ENCODE measurements around the gene ZFP3.
"Not testable (repeated sequence)": the region's sequence is repeated elsewhere in the genome, so short reads cannot be mapped to it uniquely, and the experiment has no call there.

The ZFP3 gene

GRCh38 chr17:5077275-5077674 is 992 bp upstream of the ZFP3 start:
- not testable (repeated sequence) for H3K27me3 ChIP-seq (ENCODE audit: control insufficient read depth, insufficient read depth, low read length, poor library complexity, severe bottlenecking); H3K27ac ChIP-seq (ENCODE audit: insufficient read depth, low read depth, low read length, poor library complexity, severe bottlenecking); H3K36me3 ChIP-seq (ENCODE audit: control insufficient read depth, insufficient read depth, low read length); H3K9me3 ChIP-seq (ENCODE audit: control insufficient read depth, low read length); H3K4me3 ChIP-seq (ENCODE audit: insufficient read depth, low read depth, low read length); H3K4me1 ChIP-seq (ENCODE audit: control insufficient read depth, insufficient read depth, low read length)
- 94 to 95% methylated on average over 24 of the region's 24 CpGs for WGBS, 2 experiments

GRCh38 chr17:5077781-5078105 is 524 bp upstream of the ZFP3 start:
- Histone ChIP-seq H3K36me3 (ENCODE audit: control insufficient read depth, insufficient read depth, low read length) (no peaks in the 10 kb centered on the region), H3K4me1 (ENCODE audit: control insufficient read depth, insufficient read depth, low read length) (no peaks in the 10 kb centered on the region), H3K4me3 (ENCODE audit: insufficient read depth, low read depth, low read length) (no peak overlapping the region), H3K9me3 (ENCODE audit: control insufficient read depth, low read length) (no peaks in the 10 kb centered on the region), H3K27me3 (ENCODE audit: control insufficient read depth, insufficient read depth, low read length, poor library complexity, severe bottlenecking) (no peaks in the 10 kb centered on the region), H3K27ac (ENCODE audit: insufficient read depth, low read depth, low read length, poor library complexity, severe bottlenecking) (no peak overlapping the region)
- WGBS, 2 experiments = 94% methylated on average over 14 of the region's 14 CpGs

GRCh38 chr17:5080591-5080990 is 2.3 kb downstream of the ZFP3 start:
- no peaks in the 10 kb centered on the region for H3K27me3 ChIP-seq (ENCODE audit: control insufficient read depth, insufficient read depth, low read length, poor library complexity, severe bottlenecking)
- H3K27ac ChIP-seq (ENCODE audit: insufficient read depth, low read depth, low read length, poor library complexity, severe bottlenecking) = no peak overlapping the region
- no peaks in the 10 kb centered on the region for H3K36me3 ChIP-seq (ENCODE audit: control insufficient read depth, insufficient read depth, low read length)
- no peaks in the 10 kb centered on the region for H3K9me3 ChIP-seq (ENCODE audit: control insufficient read depth, low read length)
- no peaks in the 10 kb centered on the region for H3K4me1 ChIP-seq (ENCODE audit: control insufficient read depth, insufficient read depth, low read length)
- H3K4me3 ChIP-seq (ENCODE audit: insufficient read depth, low read depth, low read length) = no peak overlapping the region
- WGBS, 2 experiments = 88 to 94% methylated on average over 3 of the region's 3 CpGs

- Histone ChIP-seq H3K4me3 (ENCODE audit: insufficient read depth, low read depth, low read length) (no peak overlapping the region), H3K9me3 (ENCODE audit: control insufficient read depth, low read length) (peaks cover 8% of the 10 kb centered on the region), H3K27me3 (ENCODE audit: control insufficient read depth, insufficient read depth, low read length, poor library complexity, severe bottlenecking) (peaks cover 8% of the 10 kb centered on the region), H3K4me1 (ENCODE audit: control insufficient read depth, insufficient read depth, low read length) (no peaks in the 10 kb centered on the region), H3K36me3 (ENCODE audit: control insufficient read depth, insufficient read depth, low read length) (no peaks in the 10 kb centered on the region), H3K27ac (ENCODE audit: insufficient read depth, low read depth, low read length, poor library complexity, severe bottlenecking) (no peak overlapping the region)
- 94 to 99% methylated on average over 6 of the region's 6 CpGs for WGBS, 2 experiments
These were observed 14.1 kb downstream of the ZFP3 start for GRCh38 chr17:5092218-5093010.

GRCh38 chr17:5096731-5097100 is 18.4 kb downstream of the ZFP3 start:
- no peaks in the 10 kb centered on the region for H3K4me1 ChIP-seq (ENCODE audit: control insufficient read depth, insufficient read depth, low read length)
- H3K27ac ChIP-seq (ENCODE audit: insufficient read depth, low read depth, low read length, poor library complexity, severe bottlenecking) = no peak overlapping the region
- no peaks in the 10 kb centered on the region for H3K36me3 ChIP-seq (ENCODE audit: control insufficient read depth, insufficient read depth, low read length)
- H3K9me3 ChIP-seq (ENCODE audit: control insufficient read depth, low read length) = peaks cover 3% of the 10 kb centered on the region
- 69 to 70% methylated on average over 7 of the region's 7 CpGs for WGBS, 2 experiments
- peak overlapping the region; percentile 30 for H3K4me3 ChIP-seq (ENCODE audit: insufficient read depth, low read depth, low read length)
- H3K27me3 ChIP-seq (ENCODE audit: control insufficient read depth, insufficient read depth, low read length, poor library complexity, severe bottlenecking) = peaks cover 8% of the 10 kb centered on the region

GRCh38 chr17:5097101-5097834 is 19.0 kb downstream of the ZFP3 start:
- no peaks in the 10 kb centered on the region for H3K9me3 ChIP-seq (ENCODE audit: control insufficient read depth, low read length)
- H3K4me3 ChIP-seq (ENCODE audit: insufficient read depth, low read depth, low read length) = peak overlapping the region; percentile 30
- peaks cover 8% of the 10 kb centered on the region for H3K27me3 ChIP-seq (ENCODE audit: control insufficient read depth, insufficient read depth, low read length, poor library complexity, severe bottlenecking)
- no peak overlapping the region for H3K27ac ChIP-seq (ENCODE audit: insufficient read depth, low read depth, low read length, poor library complexity, severe bottlenecking)
- 27 to 33% methylated on average over 63 of the region's 63 CpGs for WGBS, 2 experiments
- no peaks in the 10 kb centered on the region for H3K36me3 ChIP-seq (ENCODE audit: control insufficient read depth, insufficient read depth, low read length)
- no peaks in the 10 kb centered on the region for H3K4me1 ChIP-seq (ENCODE audit: control insufficient read depth, insufficient read depth, low read length)

GRCh38 chr17:5099271-5099670 is 21.0 kb downstream of the ZFP3 start:
- H3K36me3 ChIP-seq (ENCODE audit: control insufficient read depth, insufficient read depth, low read length) = peaks cover 8% of the 10 kb centered on the region
- whole genome bisulfite sequencing, 2 experiments = 86 to 93% methylated on average over 5 of the region's 5 CpGs
- H3K27ac ChIP-seq (ENCODE audit: insufficient read depth, low read depth, low read length, poor library complexity, severe bottlenecking) = no peak overlapping the region
- no peaks in the 10 kb centered on the region for H3K9me3 ChIP-seq (ENCODE audit: control insufficient read depth, low read length)
- no peaks in the 10 kb centered on the region for H3K4me1 ChIP-seq (ENCODE audit: control insufficient read depth, insufficient read depth, low read length)
- H3K4me3 ChIP-seq (ENCODE audit: insufficient read depth, low read depth, low read length) = no peak overlapping the region
- H3K27me3 ChIP-seq (ENCODE audit: control insufficient read depth, insufficient read depth, low read length, poor library complexity, severe bottlenecking) = peaks cover 8% of the 10 kb centered on the region

- H3K9me3 ChIP-seq (ENCODE audit: control insufficient read depth, low read length) = no peaks in the 10 kb centered on the region
- no peak overlapping the region for H3K4me3 ChIP-seq (ENCODE audit: insufficient read depth, low read depth, low read length)
- WGBS, 2 experiments = 86 to 88% methylated on average over 6 of the region's 6 CpGs
- H3K27ac ChIP-seq (ENCODE audit: insufficient read depth, low read depth, low read length, poor library complexity, severe bottlenecking) = no peak overlapping the region
- peaks cover 8% of the 10 kb centered on the region for H3K27me3 ChIP-seq (ENCODE audit: control insufficient read depth, insufficient read depth, low read length, poor library complexity, severe bottlenecking)
- no peaks in the 10 kb centered on the region for H3K4me1 ChIP-seq (ENCODE audit: control insufficient read depth, insufficient read depth, low read length)
- peaks cover 12% of the 10 kb centered on the region for H3K36me3 ChIP-seq (ENCODE audit: control insufficient read depth, insufficient read depth, low read length)
These were observed 22.6 kb downstream of the ZFP3 start for GRCh38 chr17:5100832-5101231.

GRCh38 chr17:5110816-5111215 is 32.5 kb downstream of the ZFP3 start:
- Histone ChIP-seq H3K4me1 (ENCODE audit: control insufficient read depth, insufficient read depth, low read length) (peaks cover 6% of the 10 kb centered on the region), H3K27me3 (ENCODE audit: control insufficient read depth, insufficient read depth, low read length, poor library complexity, severe bottlenecking) (no peaks in the 10 kb centered on the region), H3K27ac (ENCODE audit: insufficient read depth, low read depth, low read length, poor library complexity, severe bottlenecking) (peak overlapping the region; percentile 23), H3K9me3 (ENCODE audit: control insufficient read depth, low read length) (no peaks in the 10 kb centered on the region), H3K36me3 (ENCODE audit: control insufficient read depth, insufficient read depth, low read length) (peaks cover 37% of the 10 kb centered on the region), H3K4me3 (ENCODE audit: insufficient read depth, low read depth, low read length) (peak overlapping the region; percentile 82)
- 23 to 28% methylated on average over 8 of the region's 8 CpGs for WGBS, 2 experiments

- Histone ChIP-seq H3K36me3 (ENCODE audit: control insufficient read depth, insufficient read depth, low read length) (peaks cover 30% of the 10 kb centered on the region), H3K4me1 (ENCODE audit: control insufficient read depth, insufficient read depth, low read length) (peaks cover 6% of the 10 kb centered on the region)
- WGBS, 2 experiments = 1% methylated on average over 69 of the region's 69 CpGs
These were observed 33.3 kb downstream of the ZFP3 start, which contains the start of gene ZNF232 for GRCh38 chr17:5111402-5112204. Gene ZNF232 (minus strand): TSS chr17:5111878. CDS start chr17:5111822, 56 bp downstream.

More at GRCh38 chr17:5111402-5112204, 33.3 kb downstream of the ZFP3 start, which contains the start of gene ZNF232:
- Histone ChIP-seq H3K9me3 (ENCODE audit: control insufficient read depth, low read length) (no peaks in the 10 kb centered on the region), H3K4me3 (ENCODE audit: insufficient read depth, low read depth, low read length) (peak within 1 kb of the TSS; percentile 82), H3K27me3 (ENCODE audit: control insufficient read depth, insufficient read depth, low read length, poor library complexity, severe bottlenecking) (no peaks in the 10 kb centered on the region), H3K27ac (ENCODE audit: insufficient read depth, low read depth, low read length, poor library complexity, severe bottlenecking) (peak within 1 kb of the TSS; percentile 83)

Data from ectodermal cell (in vitro differentiated cells).